GM18909 (cell line): ENCODE measurements around the gene GATM.
"Not testable (repeated sequence)": the region's sequence is repeated elsewhere in the genome, so short reads cannot be mapped to it uniquely, and the experiment has no call there.

Source experiments
- ATAC-seq: cut with Tn5 transposase; IDR thresholded peaks from one replicate; pipeline ENCODE4 v1.9.1; 2021; ENCODE audit warnings: mild to moderate bottlenecking; ENCODE audit not compliant: unreplicated experiment, poor library complexity

The GATM gene

DNA sequence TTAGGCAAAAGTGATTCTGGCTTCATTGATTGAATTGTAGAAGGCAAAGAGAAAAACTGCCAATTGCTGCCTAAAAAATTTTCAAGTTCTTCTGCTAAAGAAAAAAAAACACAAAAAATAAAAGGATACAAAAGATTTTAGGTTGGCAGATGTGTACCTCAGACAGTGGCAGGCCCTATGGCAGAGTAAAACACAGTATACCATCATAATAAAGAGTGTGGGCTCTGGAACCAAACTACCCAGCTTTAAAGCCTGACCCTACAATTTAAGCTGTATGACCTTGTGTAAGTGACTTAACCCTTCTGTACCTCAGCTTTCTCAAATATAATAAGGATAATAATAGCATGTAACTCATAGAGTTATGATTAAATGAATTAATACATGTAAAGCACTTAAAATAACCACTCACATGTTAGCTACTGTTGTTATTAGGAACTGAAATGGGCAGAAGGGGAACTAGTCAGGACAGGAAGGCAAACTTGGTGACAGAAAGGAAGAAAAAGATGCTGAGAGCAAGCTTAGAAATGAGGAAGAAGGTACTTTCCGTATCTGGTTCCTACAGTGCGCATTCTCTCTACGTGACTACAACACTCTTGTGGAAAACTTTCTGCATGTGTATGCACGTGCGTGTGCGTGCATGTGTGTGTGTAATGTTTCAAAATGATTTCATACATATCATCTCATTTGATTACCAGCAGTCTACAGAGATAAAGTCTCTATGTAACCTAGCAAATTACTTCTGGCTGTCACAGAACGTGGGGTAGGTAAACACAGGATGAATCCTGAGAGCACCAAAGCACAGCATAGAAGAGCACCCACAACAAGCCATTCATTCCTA, 13.6 kb upstream of the GATM start:
- ATAC-seq = peak; percentile 95

DNA sequence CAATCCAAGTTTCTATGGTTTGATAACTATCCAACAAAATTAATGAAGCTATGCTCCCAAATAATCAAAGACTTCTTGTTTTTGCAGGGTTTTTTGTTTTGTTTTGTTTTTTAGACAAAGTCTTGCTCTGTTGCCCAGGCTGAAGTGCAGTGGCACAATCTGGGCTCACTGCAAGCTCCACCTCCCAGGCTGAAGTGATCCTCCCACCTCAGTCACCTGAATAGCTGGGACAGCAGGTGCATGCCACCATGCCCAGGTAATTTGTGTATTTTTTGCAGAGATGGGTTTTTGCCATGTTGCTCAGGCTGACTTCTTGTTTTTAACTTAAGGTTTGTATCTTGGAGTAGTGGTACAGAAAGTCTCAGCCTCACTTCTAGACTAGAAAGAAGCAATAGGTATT, 11.0 kb upstream of the GATM start:
- ATAC-seq = no peak

GRCh38 chr15:45387380-45388007, 9.2 kb upstream of the GATM start:
- no peak for ATAC-seq

DNA sequence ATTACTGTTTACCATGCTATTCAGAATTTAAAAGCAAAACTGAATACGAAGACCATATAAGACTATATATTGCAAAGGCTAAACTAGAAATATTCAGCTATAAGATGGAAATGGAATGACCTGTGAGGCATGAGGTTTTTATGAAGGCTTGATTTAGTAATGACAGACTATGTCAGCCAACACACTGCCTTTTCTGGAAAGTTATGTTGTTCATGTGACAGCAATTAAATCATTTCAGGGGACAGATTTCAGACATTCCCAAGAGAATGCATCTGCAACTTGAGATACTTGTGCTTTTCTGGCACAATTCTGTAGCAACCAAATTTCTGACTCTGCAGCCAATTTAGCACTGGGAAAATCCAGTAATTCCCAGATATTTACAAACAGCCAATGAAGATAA, 8.6 kb upstream of the GATM start:
- no peak for ATAC-seq

- no peak for ATAC-seq
These were observed 8.1 kb upstream of the GATM start for GRCh38 chr15:45386420-45386819.

- ATAC-seq = no peak
These were observed 7.2 kb upstream of the GATM start for GRCh38 chr15:45385590-45385989.

- ATAC-seq = no peak
These were observed 6.4 kb upstream of the GATM start for GRCh38 chr15:45384700-45385099.

DNA sequence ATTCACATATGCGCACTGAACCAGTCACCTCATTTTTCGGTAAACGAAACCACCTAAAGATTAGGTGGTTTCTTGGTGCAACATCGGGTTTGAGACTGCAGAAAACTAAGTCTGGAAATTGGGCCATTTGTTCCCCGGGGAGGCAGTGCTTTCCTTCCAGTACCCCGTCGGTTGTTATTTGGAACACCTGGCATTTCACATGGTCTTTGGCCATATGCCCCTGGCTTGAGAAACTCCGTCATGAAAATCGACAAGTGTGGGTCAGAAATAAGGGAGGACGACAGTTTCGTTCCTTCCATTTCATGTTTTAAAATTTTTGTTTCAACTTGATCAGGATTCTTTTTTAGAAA, 544 bp upstream of the GATM start:
- no peak for ATAC-seq

- peak; percentile 35 for ATAC-seq
These were observed 665 bp downstream of the GATM start for GRCh38 chr15:45377609-45378148.

DNA sequence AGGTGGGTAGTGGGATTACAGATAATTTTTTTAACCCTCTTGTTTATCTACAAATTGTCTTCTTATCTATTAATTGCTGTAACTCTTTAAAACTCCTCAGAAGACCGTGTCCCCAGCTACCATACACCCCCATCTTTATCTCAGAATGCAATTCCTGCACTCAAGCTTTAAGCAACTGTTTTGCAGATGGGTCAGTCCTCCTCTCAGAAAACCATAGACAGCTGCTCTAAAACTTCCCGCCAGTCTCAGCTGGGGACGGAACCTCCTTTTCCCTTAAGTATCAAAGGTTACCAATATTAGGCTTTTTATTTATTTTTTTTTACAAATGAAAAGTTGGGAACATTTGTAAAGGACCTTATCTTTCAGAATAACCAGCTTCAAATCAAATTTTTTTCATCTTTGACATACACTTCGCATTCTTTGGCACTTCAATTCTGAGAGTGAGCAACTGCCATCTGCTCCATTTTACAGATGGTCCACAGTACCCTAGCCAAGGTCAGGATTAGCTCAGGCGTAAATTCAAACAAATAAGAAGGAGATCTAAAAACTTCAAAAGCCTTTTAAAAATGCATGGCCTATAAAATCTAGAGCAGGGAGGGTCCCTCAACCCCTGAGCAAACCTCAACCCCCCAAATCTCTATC, 1.3 kb downstream of the GATM start:
- no peak for ATAC-seq

GRCh38 chr15:45376300-45376928, 1.9 kb downstream of the GATM start:
- no peak for ATAC-seq

- no peak for ATAC-seq
These were observed 2.5 kb downstream of the GATM start for GRCh38 chr15:45375836-45376235.

DNA sequence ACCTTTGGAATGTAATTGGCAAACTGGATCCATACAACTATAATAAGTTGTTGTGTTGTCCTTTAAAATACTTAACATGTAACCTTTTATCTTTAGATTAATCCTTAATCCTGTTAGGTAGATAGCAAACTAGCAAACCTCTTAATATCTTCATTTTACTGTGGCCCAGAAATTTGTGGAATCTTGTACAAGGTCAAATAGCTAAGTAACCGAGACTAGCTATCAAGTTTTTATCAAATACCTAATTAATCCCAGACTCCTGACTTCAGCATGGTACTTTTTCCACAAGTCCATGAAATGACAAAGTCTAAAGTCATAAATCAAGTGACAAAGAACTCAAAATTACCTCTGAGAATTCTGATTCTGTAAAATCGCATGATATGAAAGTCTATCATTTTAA, 4.4 kb downstream of the GATM start:
- ATAC-seq = no peak

- no peak for ATAC-seq
These were observed 6.0 kb downstream of the GATM start for GRCh38 chr15:45372041-45372995.

GRCh38 chr15:45371546-45371945, 6.8 kb downstream of the GATM start:
- no peak for ATAC-seq

- ATAC-seq = not testable (repeated sequence)
These were observed 8.3 kb downstream of the GATM start for GRCh38 chr15:45370042-45370441.

DNA sequence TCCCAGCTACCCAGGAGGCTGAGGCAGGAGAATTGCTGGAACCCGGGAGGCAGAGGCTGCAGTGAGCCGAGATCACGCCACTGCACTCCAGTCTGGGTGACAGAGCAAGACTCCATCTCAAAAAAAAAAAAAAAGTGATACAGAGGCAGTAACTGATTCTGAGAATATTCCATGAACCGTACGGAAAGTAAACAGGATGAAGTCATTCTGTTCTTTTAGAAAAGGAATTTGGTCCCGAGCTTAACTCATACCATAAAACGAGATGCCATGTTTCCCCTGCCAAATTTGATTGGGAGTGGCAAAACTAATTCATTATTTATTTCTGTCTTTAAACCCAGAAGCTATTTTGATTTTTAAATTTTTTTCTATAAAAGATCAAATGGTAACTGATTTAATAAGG, 11.1 kb downstream of the GATM start:
- ATAC-seq = not testable (repeated sequence)

- ATAC-seq = no peak
These were observed 14.1 kb downstream of the GATM start for GRCh38 chr15:45364271-45364670.

DNA sequence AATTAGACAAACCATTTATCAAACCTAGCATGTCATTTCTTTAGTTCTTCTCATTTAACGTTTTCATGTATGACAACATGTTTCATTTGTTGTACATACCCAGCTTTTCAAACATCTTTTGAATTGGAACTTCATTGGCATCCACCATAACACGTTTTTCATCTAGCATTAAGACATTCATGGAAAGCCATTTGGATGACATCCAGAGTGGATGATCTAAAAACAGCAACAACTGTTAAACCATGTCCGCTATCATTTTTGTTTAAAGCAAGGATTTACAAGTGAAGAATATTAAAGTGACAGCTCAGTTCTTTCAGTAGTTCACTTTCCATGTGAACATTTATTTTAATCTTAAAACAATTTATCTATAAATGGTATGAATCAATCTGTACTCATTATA, 14.5 kb downstream of the GATM start:
- ATAC-seq = no peak

DNA sequence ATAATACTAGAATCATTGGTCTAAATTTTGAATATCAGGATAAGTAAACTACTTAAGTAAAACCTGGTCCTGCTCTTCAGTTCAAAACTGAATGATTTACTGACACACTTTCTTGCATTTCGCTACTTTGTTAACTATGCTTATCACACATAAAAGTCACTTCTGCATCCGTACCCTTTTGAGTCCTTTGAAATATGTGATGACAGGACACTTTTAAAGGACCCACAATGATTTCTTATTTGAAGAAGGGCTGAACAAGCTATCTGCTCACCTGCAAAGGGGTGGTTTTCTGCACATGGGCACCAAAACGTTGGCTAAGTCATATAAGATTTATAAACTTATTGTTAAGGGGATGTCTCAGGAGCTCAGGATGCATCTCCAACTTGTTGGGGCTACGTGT, 15.0 kb downstream of the GATM start:
- ATAC-seq = no peak
